PC-3 (cell line): ENCODE measurements around the gene ZNF668. TPM values are rescaled to one million over a fixed set of nuclear protein-coding genes. Genes with fewer than 3 reads are reported as not detected.

Source experiments
- ATAC-seq: fragments of 200-7000 bp; cut with Tn5 transposase; 2 replicates; pipeline ENCODE4 v1.9.1; 2020; ENCODE audit warnings: mild to moderate bottlenecking, moderate library complexity
- BruUV-seq: library from RNA; stranded (reverse); fragments of 400-500 nt; replicated peaks from 2 replicates; lab custom pipeline; 2021; lab: Mats Ljungman, UMichigan
- CTCF ChIA-PET: fragments of 300-600 bp; sonication (Branson Sonifier 250); formaldehyde crosslinking; loops from one replicate; lab custom pipeline; 2022; ENCODE audit warnings: antibody characterized with exemption; lab: Charles Lee
- POLR2A ChIA-PET: fragments of 300-600 bp; sonication (Branson Sonifier 250); formaldehyde crosslinking; loops from one replicate; lab custom pipeline; 2022; ENCODE audit warnings: antibody characterized with exemption; ENCODE audit not compliant: unreplicated experiment; lab: Charles Lee
- DNase-seq: peaks from one replicate; pipeline ENCODE4 v3.0.0-alpha.2; 2015
- H2AFZ ChIP-seq: fragments of 300-600 bp; sonication (generic); 2 replicates; pipeline ENCODE4 v1.6.0; 2016; ENCODE audit warnings: antibody characterized with exemption, low read length
- H3F3A ChIP-seq: fragments of 300-600 bp; sonication (generic); one replicate; pipeline ENCODE4 v1.6.0; 2017; ENCODE audit warnings: antibody characterized with exemption, low read length, control low read depth, mild to moderate bottlenecking; ENCODE audit not compliant: unreplicated experiment
- H3K27ac ChIP-seq: fragments of 300-600 bp; sonication (generic); 2 replicates; pipeline ENCODE4 v1.5.1; 2016; ENCODE audit warnings: mild to moderate bottlenecking, low read length
- H3K27me3 ChIP-seq: fragments of 300-600 bp; sonication (generic); 2 replicates; pipeline ENCODE4 v1.6.1; 2016; ENCODE audit warnings: low read length, mixed read lengths
- H3K36me3 ChIP-seq: fragments of 300-600 bp; sonication (generic); 2 replicates; pipeline ENCODE4 v1.6.1; 2016; ENCODE audit warnings: low read depth, mixed run types, low read length, mixed read lengths
- H3K4me1 ChIP-seq: fragments of 300-600 bp; sonication (generic); 2 replicates; pipeline ENCODE4 v1.5.1; 2016; ENCODE audit warnings: low read length; ENCODE audit not compliant: insufficient read depth
- H3K4me2 ChIP-seq: fragments of 300-600 bp; sonication (generic); 2 replicates; pipeline ENCODE4 v1.6.0; 2016; ENCODE audit warnings: low read length
- H3K4me3 ChIP-seq: fragments of 300-600 bp; sonication (generic); 2 replicates; pipeline ENCODE4 v1.5.1; 2016; ENCODE audit warnings: mild to moderate bottlenecking, low read length, mixed read lengths
- H3K79me2 ChIP-seq: fragments of 300-600 bp; sonication (generic); 2 replicates; pipeline ENCODE4 v1.6.1; 2017; ENCODE audit warnings: low read length, mixed read lengths
- H3K9ac ChIP-seq: fragments of 300-600 bp; sonication (generic); 2 replicates; pipeline ENCODE4 v1.6.0; 2016; ENCODE audit warnings: mild to moderate bottlenecking, low read length
- H3K9me2 ChIP-seq: fragments of 300-600 bp; sonication (generic); replicated peaks from 2 replicates; pipeline ENCODE4 v1.6.1; 2016; ENCODE audit warnings: mixed run types, low read length, mixed read lengths
- H3K9me3 ChIP-seq: fragments of 300-600 bp; sonication (generic); 2 replicates; pipeline ENCODE4 v1.6.1; 2016; ENCODE audit warnings: low read length, mixed read lengths
- H4K20me1 ChIP-seq: fragments of 300-600 bp; sonication (generic); 2 replicates; pipeline ENCODE4 v1.6.1; 2016; ENCODE audit warnings: low read length, mixed read lengths
- EZH2 ChIP-seq: fragments of 300-600 bp; sonication (generic); IDR thresholded peaks from one replicate; pipeline ENCODE4 v1.6.1; 2017; ENCODE audit warnings: antibody characterized with exemption, mild to moderate bottlenecking, low read length; ENCODE audit not compliant: unreplicated experiment
- EZH2phosphoT487 ChIP-seq: fragments of 300-600 bp; sonication (generic); IDR thresholded peaks from 2 replicates; pipeline ENCODE4 v1.6.1; 2018; ENCODE audit warnings: mild to moderate bottlenecking, antibody characterized with exemption, low read length, borderline replicate concordance
- intact Hi-C: fragments of 100-400 bp; cut with micrococcal nuclease; formaldehyde crosslinking; loops from 2 replicates; pipeline ENCODE4 v1.9.0; 2023
- total RNA-seq: library from RNA; depleted of rRNA; stranded (reverse); fragments of >200 nt; gene quantifications from 2 replicates; pipeline ENCODE4 v1.2.3, GENCODE V29; 2014
- TF ChIP-seq, protein P1 (sequence below): fragments of 300-600 bp; sonication (generic); conservative IDR thresholded peaks from 2 replicates; pipeline ENCODE4 v1.5.1; 2017; ENCODE audit warnings: antibody characterized with exemption, low read depth, mild to moderate bottlenecking, low read length

Gene ZNF668
- total RNA-seq, 1 experiment from 2014 or later = 15.6 TPM

DNA sequence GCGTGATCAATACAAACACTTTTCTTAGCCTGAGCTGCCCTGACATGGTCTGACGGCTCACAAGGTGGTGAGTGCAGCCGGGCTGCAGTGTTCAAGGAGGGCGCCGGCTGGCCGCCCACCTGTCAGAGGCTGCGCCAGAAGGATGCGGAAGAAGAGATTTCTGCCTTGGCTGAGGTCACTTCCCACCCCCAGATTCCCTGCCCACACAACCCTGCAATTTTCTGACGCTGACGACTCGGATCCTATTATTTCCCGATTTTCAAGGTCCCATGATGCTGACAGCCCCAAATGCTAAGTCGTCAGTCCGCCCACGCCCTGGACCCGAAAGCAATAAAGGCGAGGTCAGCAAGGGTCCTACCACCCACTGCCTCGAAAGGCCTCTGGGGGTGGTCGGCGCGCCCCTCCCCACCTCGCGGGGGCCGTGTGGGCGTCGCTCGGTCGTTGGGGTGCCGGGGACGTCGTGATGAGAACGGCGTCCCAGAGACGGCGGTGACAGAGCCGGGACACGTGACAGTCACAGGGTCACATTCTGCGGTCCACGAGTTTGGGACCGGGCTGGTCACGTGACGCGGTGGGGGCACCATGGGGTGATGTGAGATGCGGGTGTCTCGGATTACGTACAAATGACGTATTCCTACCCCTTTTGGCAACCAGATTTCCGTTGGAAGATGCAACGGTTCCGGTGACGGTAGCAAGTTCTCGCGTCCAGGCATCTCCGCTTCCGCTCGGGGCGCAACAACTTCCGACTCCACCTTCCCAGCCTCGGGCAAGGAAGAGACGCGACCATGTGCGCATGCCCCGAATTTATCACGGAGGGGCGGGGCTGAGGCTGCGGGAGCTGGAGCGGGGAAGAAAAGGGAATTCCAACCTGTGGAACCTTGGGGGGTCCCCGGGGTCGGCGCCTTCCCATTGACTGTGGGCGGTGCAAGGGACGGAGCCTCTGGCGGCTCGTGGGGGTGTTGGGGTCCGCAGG lies 41.0 kb downstream of the ZNF668 start, which contains the start of gene STX4:
STX4 (plus strand) TSS at position 823 of the 973 bp plus-strand sequence. CDS start 248 bp downstream, outside the sequence.
- Histone ChIP-seq H2AFZ (peak within 1 kb of the TSS; percentile 98), H3K36me3 (no peaks in the 10 kb centered on the region), H3K27me3 (no peaks in the 10 kb centered on the region), H3K9me3 (no peaks in the 10 kb centered on the region), H4K20me1 (no peaks in the 10 kb centered on the region; the same call in 1 of the 2 replicates), H3K9me2 (no peaks in the 10 kb centered on the region), H3K4me1 (peaks cover 11% of the 10 kb centered on the region; the same call in 1 of the 2 replicates), H3K4me2 (peak within 1 kb of the TSS; percentile 92), H3K27ac (peak within 1 kb of the TSS; percentile 42), H3K4me3 (peak within 1 kb of the TSS; percentile 98), H3K9ac (peak within 1 kb of the TSS; percentile 85), H3F3A (no peaks in the 10 kb centered on the region), H3K79me2 (peaks cover 16% of the 10 kb centered on the region)
- ChIA-PET CTCF (no interaction called here), POLR2A (no interaction called here)
- TSS peak; percentile 81 for BruUV-seq
- TF ChIP-seq EZH2phosphoT487 = no peak
- TF ChIP-seq, protein P1, sequence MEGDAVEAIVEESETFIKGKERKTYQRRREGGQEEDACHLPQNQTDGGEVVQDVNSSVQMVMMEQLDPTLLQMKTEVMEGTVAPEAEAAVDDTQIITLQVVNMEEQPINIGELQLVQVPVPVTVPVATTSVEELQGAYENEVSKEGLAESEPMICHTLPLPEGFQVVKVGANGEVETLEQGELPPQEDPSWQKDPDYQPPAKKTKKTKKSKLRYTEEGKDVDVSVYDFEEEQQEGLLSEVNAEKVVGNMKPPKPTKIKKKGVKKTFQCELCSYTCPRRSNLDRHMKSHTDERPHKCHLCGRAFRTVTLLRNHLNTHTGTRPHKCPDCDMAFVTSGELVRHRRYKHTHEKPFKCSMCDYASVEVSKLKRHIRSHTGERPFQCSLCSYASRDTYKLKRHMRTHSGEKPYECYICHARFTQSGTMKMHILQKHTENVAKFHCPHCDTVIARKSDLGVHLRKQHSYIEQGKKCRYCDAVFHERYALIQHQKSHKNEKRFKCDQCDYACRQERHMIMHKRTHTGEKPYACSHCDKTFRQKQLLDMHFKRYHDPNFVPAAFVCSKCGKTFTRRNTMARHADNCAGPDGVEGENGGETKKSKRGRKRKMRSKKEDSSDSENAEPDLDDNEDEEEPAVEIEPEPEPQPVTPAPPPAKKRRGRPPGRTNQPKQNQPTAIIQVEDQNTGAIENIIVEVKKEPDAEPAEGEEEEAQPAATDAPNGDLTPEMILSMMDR = no peak
- TF ChIP-seq EZH2 = no peak
- ATAC-seq = peak; percentile 80
- peak; percentile 92 for DNase-seq
- intact Hi-C loops = loop anchor here (2.0 to 5.0 kb wide), 2 partner anchors 36 to 40 kb away; no protein-coding TSS in a partner anchor

DNA sequence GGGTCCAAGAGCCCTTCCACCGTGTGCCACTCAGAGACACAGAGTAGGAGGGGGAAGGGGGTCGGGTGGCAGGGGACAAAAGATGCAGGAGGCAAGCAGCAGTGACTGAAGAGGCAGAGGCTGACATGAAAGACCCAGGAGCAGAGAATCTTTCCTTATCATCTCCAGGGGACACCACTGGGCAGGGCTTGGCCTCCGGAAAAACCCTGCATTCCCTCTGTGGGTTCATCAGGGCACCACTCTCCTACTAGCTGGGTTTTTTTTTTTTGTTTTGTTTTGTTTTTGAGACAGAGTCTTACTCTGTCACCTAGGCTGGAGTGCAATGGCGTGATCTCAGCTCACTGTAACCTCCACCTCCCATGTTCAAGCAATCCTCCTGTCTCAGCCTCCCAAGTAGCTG lies 42.8 kb downstream of the ZNF668 start:
- no peak overlapping the region for H2AFZ ChIP-seq
- H3K9me2 ChIP-seq = no peaks in the 10 kb centered on the region
- H4K20me1 ChIP-seq = no peaks in the 10 kb centered on the region; the same call in 1 of the 2 replicates
- H3K27me3 ChIP-seq = no peaks in the 10 kb centered on the region
- intact Hi-C loops = loop anchor here (5.0 kb wide), 1 partner anchor 34 kb away; no protein-coding TSS in a partner anchor
- ATAC-seq (no peak), DNase-seq (no peak)
- no peaks in the 10 kb centered on the region for H3K36me3 ChIP-seq
- no peak overlapping the region for H3K9ac ChIP-seq
- POLR2A ChIA-PET = no interaction called here
- H3K4me2 ChIP-seq = no peak overlapping the region
- no TSS peak for BruUV-seq
- TF ChIP-seq EZH2phosphoT487 (no peak), EZH2 (no peak)
- TF ChIP-seq, protein P1 = no peak
- CTCF ChIA-PET = no interaction called here
- no peaks in the 10 kb centered on the region for H3K9me3 ChIP-seq
- peaks cover 16% of the 10 kb centered on the region for H3K79me2 ChIP-seq
- H3K4me1 ChIP-seq = peaks cover 11% of the 10 kb centered on the region; the same call in 1 of the 2 replicates
- H3K27ac ChIP-seq = no peak overlapping the region
- no peak overlapping the region for H3K4me3 ChIP-seq
- H3F3A ChIP-seq = no peaks in the 10 kb centered on the region
